ENCODE data around the gene KCNH2. TPM values are rescaled to one million over a fixed set of nuclear protein-coding genes. Genes with fewer than 3 reads are reported as not detected.

KCNH2 gene
- total RNA-seq, 1 experiment from 2014 or later = 16.2 TPM

DNA sequence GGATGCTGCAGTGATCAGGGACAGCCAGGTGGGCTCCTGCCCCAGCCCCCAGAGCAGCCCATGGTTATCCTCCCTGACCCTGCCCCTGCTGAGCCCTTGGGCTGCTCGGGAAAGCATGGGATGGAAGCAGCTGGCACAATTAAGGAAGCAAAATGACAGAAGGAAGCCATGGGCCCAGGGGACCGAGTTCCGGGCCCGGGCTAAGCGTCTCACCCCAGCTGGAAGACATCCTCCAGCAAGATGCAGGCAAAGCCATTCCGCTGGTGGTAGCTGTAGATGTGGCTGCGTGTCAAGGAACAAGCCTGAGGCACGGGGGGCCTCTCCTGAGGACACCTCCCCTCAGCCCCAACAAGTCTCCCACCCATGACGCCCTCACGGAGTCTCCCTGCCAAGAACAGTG, 45.1 kb upstream of the KCNH2 start (continued):
- no peak for TF ChIP-seq ZNF138 (CRISPR knock-in tag; conservative IDR thresholded peaks at IDR 0.05)
- TF ChIP-seq SMAD4 (CRISPR knock-in tag; IDR thresholded peaks at IDR 0.05) = no peak

DNA sequence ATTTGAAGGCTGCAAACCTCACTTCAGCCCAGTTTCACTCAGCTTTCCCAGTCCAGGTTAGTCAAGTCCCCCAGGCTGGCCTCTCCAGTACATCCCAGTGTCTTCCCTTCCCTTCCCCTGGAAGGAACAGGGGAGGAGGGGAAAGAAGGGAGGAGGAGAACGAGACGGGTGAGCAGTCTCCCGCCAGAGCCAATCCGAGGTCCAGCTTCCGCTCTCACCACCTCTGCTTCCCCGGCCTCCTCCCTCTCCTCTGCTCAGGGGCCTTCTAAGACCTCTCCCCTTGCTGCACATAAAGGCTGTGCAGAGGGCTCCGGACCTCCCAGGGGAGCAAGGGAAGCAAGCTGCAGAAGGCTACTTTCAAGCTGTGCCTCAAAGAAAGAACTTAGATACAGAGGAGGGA, 42.1 kb upstream of the KCNH2 start:
- H3K27ac Mint-ChIP-seq = no peak overlapping the region
- no peak for DNase-seq (ENCODE audit: low spot score)
- CTCF ChIA-PET = interaction anchor here (1.0 to 6.3 kb wide), 12 partner anchors 7 to 105 kb away, joined by 3 to 112 read pairs (median 26); partner anchors contain the start of genes ABCB8, CDK5 and NOS3
- no peaks in the 10 kb centered on the region for H3K9me3 Mint-ChIP-seq
- no peak overlapping the region for H3K4me3 Mint-ChIP-seq
- H3K4me1 Mint-ChIP-seq = peaks cover 34% of the 10 kb centered on the region
- POLR2A ChIA-PET = no interaction called here
- peak; percentile 29 for ATAC-seq
- TF ChIP-seq, protein P1, sequence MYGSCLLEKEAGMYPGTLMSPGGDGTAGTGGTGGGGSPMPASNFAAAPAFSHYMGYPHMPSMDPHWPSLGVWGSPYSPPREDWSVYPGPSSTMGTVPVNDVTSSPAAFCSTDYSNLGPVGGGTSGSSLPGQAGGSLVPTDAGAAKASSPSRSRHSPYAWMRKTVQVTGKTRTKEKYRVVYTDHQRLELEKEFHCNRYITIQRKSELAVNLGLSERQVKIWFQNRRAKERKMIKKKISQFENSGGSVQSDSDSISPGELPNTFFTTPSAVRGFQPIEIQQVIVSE (CRISPR knock-in tag; IDR thresholded peaks at IDR 0.05; ENCODE audit: borderline replicate concordance) = no peak
- no peak for TF ChIP-seq SMAD4 (CRISPR knock-in tag; IDR thresholded peaks at IDR 0.05)
- no peak for TF ChIP-seq SP1 (CRISPR knock-in tag; conservative IDR thresholded peaks at IDR 0.05)
- TF ChIP-seq CBFB (CRISPR knock-in tag; IDR thresholded peaks at IDR 0.05; ENCODE audit: low read depth) = no peak
- TF ChIP-seq ZNF263 (CRISPR knock-in tag; IDR thresholded peaks at IDR 0.05; ENCODE audit: low read depth) = peak; percentile 59
- TF ChIP-seq, protein P2, sequence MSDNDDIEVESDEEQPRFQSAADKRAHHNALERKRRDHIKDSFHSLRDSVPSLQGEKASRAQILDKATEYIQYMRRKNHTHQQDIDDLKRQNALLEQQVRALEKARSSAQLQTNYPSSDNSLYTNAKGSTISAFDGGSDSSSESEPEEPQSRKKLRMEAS (CRISPR knock-in tag; IDR thresholded peaks at IDR 0.05) = no peak
- TF ChIP-seq NFYB (CRISPR knock-in tag; conservative IDR thresholded peaks at IDR 0.05; ENCODE audit: low read depth) = no peak
- no peak for TF ChIP-seq MYBL2 (CRISPR knock-in tag; IDR thresholded peaks at IDR 0.05)
- TF ChIP-seq IRF2 (CRISPR knock-in tag; IDR thresholded peaks at IDR 0.05; ENCODE audit: borderline replicate concordance, low read depth) = no peak
- no peak for TF ChIP-seq RORB (CRISPR knock-in tag; IDR thresholded peaks at IDR 0.05)
- no peak for TF ChIP-seq TEAD1 (CRISPR knock-in tag; IDR thresholded peaks at IDR 0.05)
- TF ChIP-seq ZNF317 (CRISPR knock-in tag; IDR thresholded peaks at IDR 0.05; ENCODE audit: borderline replicate concordance, low read depth) = no peak
- TF ChIP-seq EMX1 (CRISPR knock-in tag; IDR thresholded peaks at IDR 0.05) = no peak
- TF ChIP-seq ZNF121 (CRISPR knock-in tag; IDR thresholded peaks at IDR 0.05) = peak; percentile 90
- TF ChIP-seq, protein P3, sequence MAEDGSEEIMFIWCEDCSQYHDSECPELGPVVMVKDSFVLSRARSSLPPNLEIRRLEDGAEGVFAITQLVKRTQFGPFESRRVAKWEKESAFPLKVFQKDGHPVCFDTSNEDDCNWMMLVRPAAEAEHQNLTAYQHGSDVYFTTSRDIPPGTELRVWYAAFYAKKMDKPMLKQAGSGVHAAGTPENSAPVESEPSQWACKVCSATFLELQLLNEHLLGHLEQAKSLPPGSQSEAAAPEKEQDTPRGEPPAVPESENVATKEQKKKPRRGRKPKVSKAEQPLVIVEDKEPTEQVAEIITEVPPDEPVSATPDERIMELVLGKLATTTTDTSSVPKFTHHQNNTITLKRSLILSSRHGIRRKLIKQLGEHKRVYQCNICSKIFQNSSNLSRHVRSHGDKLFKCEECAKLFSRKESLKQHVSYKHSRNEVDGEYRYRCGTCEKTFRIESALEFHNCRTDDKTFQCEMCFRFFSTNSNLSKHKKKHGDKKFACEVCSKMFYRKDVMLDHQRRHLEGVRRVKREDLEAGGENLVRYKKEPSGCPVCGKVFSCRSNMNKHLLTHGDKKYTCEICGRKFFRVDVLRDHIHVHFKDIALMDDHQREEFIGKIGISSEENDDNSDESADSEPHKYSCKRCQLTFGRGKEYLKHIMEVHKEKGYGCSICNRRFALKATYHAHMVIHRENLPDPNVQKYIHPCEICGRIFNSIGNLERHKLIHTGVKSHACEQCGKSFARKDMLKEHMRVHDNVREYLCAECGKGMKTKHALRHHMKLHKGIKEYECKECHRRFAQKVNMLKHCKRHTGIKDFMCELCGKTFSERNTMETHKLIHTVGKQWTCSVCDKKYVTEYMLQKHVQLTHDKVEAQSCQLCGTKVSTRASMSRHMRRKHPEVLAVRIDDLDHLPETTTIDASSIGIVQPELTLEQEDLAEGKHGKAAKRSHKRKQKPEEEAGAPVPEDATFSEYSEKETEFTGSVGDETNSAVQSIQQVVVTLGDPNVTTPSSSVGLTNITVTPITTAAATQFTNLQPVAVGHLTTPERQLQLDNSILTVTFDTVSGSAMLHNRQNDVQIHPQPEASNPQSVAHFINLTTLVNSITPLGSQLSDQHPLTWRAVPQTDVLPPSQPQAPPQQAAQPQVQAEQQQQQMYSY (CRISPR knock-in tag; IDR thresholded peaks at IDR 0.05) = no peak
- H3K27me3 Mint-ChIP-seq (ENCODE audit: low read depth) = peaks cover 73% of the 10 kb centered on the region
- no peaks in the 10 kb centered on the region for H3K36me3 Mint-ChIP-seq

DNA sequence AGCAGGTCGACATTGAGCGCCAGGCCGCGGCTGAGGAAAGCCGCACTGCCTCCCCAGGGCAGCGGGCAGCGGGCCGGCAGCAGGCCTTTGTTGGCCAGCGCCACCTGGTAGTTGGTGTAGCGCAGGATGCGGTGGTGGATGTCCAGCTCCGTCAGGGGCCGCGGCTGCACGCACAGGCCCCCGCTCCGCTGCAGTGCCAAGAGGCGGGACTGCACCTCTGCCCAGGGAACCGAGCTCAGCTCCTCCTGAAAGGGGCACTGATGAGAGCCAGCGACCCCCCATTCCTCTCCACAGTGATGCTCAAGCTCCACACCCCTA, 41.0 kb upstream of the KCNH2 start:
- Mint-ChIP-seq H3K27me3 (ENCODE audit: low read depth) (peaks cover 82% of the 10 kb centered on the region), H3K9me3 (no peaks in the 10 kb centered on the region), H3K27ac (no peak overlapping the region), H3K4me3 (peak overlapping the region; percentile 50), H3K36me3 (no peaks in the 10 kb centered on the region), H3K4me1 (peaks cover 39% of the 10 kb centered on the region)
- ATAC-seq (no peak), DNase-seq (ENCODE audit: low spot score) (no peak)
- ChIA-PET CTCF (interaction anchor here (0.8 to 6.3 kb wide), 42 partner anchors 8 to 553 kb away, joined by 3 to 112 read pairs (median 6); partner anchors contain the start of genes ABCB8, ABCF2, ASB10 and CDK5), POLR2A (interaction anchor here (1.1 to 1.5 kb wide), 3 partner anchors 9 to 44 kb away, joined by 3 to 8 read pairs (median 5); partner anchors contain the start of gene ABCB8)
- TF ChIP-seq, protein P2 (CRISPR knock-in tag; IDR thresholded peaks at IDR 0.05) = no peak
- TF ChIP-seq, protein P4, sequence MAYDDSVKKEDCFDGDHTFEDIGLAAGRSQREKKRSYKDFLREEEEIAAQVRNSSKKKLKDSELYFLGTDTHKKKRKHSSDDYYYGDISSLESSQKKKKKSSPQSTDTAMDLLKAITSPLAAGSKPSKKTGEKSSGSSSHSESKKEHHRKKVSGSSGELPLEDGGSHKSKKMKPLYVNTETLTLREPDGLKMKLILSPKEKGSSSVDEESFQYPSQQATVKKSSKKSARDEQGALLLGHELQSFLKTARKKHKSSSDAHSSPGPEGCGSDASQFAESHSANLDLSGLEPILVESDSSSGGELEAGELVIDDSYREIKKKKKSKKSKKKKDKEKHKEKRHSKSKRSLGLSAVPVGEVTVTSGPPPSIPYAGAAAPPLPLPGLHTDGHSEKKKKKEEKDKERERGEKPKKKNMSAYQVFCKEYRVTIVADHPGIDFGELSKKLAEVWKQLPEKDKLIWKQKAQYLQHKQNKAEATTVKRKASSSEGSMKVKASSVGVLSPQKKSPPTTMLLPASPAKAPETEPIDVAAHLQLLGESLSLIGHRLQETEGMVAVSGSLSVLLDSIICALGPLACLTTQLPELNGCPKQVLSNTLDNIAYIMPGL (CRISPR knock-in tag; IDR thresholded peaks at IDR 0.05) = no peak
- no peak for TF ChIP-seq ZNF121 (CRISPR knock-in tag; IDR thresholded peaks at IDR 0.05)
- TF ChIP-seq KAT7 (CRISPR knock-in tag; IDR thresholded peaks at IDR 0.05; ENCODE audit: borderline replicate concordance) = no peak
- no peak for TF ChIP-seq TCF7 (CRISPR knock-in tag; IDR thresholded peaks at IDR 0.05; ENCODE audit: low read depth)
- no peak for TF ChIP-seq PRRX2 (CRISPR knock-in tag; IDR thresholded peaks at IDR 0.05)
- no peak for TF ChIP-seq NFYB (CRISPR knock-in tag; conservative IDR thresholded peaks at IDR 0.05; ENCODE audit: low read depth)
- no peak for TF ChIP-seq TEAD1 (CRISPR knock-in tag; IDR thresholded peaks at IDR 0.05)
- no peak for TF ChIP-seq MYBL2 (CRISPR knock-in tag; IDR thresholded peaks at IDR 0.05)
- no peak for TF ChIP-seq ZNF138 (CRISPR knock-in tag; conservative IDR thresholded peaks at IDR 0.05)
- TF ChIP-seq NR2C2 (CRISPR knock-in tag; IDR thresholded peaks at IDR 0.05) = no peak
- no peak for TF ChIP-seq SP1 (CRISPR knock-in tag; conservative IDR thresholded peaks at IDR 0.05)
- TF ChIP-seq ZNF232 (CRISPR knock-in tag; IDR thresholded peaks at IDR 0.05) = no peak
- no peak for TF ChIP-seq ZNF317 (CRISPR knock-in tag; IDR thresholded peaks at IDR 0.05; ENCODE audit: borderline replicate concordance, low read depth)
- no peak for TF ChIP-seq ESRRA (CRISPR knock-in tag; IDR thresholded peaks at IDR 0.05; ENCODE audit: borderline replicate concordance)
- no peak for TF ChIP-seq NR1H2 (CRISPR knock-in tag; IDR thresholded peaks at IDR 0.05)
- no peak for TF ChIP-seq ELF4 (CRISPR knock-in tag; IDR thresholded peaks at IDR 0.05; ENCODE audit: low read depth)
- no peak for TF ChIP-seq TP53 (CRISPR knock-in tag; IDR thresholded peaks at IDR 0.05)

Measured in WTC11 (cell line).